HepG2 (cell line): ENCODE data around the gene SPAG5.

Experiments
- ATF2 ChIP-seq: sonication (generic); formaldehyde crosslinking; IDR thresholded peaks from 2 replicates; pipeline ENCODE4 v1.4.0; 2020; ENCODE audit warnings: missing genetic modification reagents
- CTCF ChIP-seq: sonication (generic); formaldehyde crosslinking; IDR thresholded peaks from 2 replicates; pipeline ENCODE4 v1.5.0; 2020; ENCODE audit warnings: mild to moderate bottlenecking, missing genetic modification reagents, moderate library complexity
- GPBP1L1 ChIP-seq: sonication (generic); formaldehyde crosslinking; IDR thresholded peaks from 2 replicates; pipeline ENCODE4 v1.5.0; 2020; ENCODE audit warnings: mild to moderate bottlenecking, missing genetic modification reagents
- NBN ChIP-seq: fragments of 450-650 bp; conservative IDR thresholded peaks from 2 replicates; pipeline ENCODE4 v1.6.1; 2017
- NPAS2 ChIP-seq: sonication (generic); formaldehyde crosslinking; IDR thresholded peaks from 2 replicates; pipeline ENCODE4 v1.8.0; 2022; ENCODE audit warnings: mild to moderate bottlenecking, missing genetic modification reagents, borderline replicate concordance
- POLR2A ChIP-seq, 2 experiments: IDR thresholded peaks; 2 replicates each; pipeline ENCODE4 v1.6.1; 2011; ENCODE audit warnings: low read depth in 2 of 2, low read length in 2 of 2, mild to moderate bottlenecking in 1 of 2, moderate library complexity in 1 of 2; ENCODE audit not compliant: insufficient read depth in 1 of 2
- POLR2AphosphoS5 ChIP-seq: IDR thresholded peaks from 2 replicates; pipeline ENCODE4 v1.6.1; 2012; ENCODE audit warnings: low read depth, low read length
- SNAI1 ChIP-seq: sonication (generic); formaldehyde crosslinking; IDR thresholded peaks from 2 replicates; pipeline ENCODE4 v1.5.0; 2020; ENCODE audit warnings: mild to moderate bottlenecking, missing genetic modification reagents, borderline replicate concordance
- SRY ChIP-seq: sonication (generic); formaldehyde crosslinking; IDR thresholded peaks from 2 replicates; pipeline ENCODE4 v1.8.0; 2022; ENCODE audit warnings: mild to moderate bottlenecking, missing genetic modification reagents
- ZNF142 ChIP-seq: sonication (generic); formaldehyde crosslinking; IDR thresholded peaks from 2 replicates; pipeline ENCODE4 v1.4.0; 2020; ENCODE audit warnings: missing genetic modification reagents

DNA sequence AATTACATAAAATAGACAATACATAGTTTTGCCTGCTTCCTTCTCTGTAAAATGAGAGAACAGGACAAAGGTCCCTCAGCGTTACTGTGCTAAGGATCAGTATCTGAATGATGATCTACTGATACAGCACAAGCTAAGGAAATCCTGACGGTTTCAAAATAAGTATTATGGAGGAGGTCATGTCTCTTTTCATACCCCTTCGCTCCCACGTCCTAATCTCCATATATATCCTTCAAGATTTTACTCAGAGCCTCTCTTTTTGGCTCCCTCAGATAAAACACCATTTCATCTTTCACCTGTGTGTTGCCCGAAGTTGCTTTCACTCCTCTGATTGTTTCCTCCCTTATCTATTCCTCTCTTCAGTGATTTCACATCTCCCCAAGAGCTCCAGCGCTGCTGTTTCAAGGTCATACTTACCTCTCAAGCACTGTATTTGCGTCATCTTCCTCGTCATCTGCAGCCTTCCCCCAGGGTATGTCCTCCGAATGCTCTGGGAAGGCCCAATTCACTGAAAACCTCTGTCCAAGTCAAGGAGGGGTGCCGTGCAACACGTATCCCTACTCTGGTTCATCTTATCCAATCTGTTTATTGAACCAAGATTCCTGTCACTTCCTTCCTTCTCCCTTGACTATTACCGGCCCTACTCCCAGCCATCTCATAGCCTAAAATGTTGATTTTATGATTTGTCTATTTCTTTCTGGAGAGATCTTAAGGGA lies 47.4 kb upstream of the SPAG5 start:
- TF ChIP-seq SNAI1 (CRISPR knock-in tag) (no peak), POLR2AphosphoS5 (no peak), CTCF (CRISPR knock-in tag) (no peak), POLR2A (IDR thresholded peaks at IDR 0.05; ENCODE audit: insufficient read depth in 1 of 2, low read depth in 2 of 2, low read length in 2 of 2) (no peak), SRY (CRISPR knock-in tag) (no peak), ZNF142 (CRISPR knock-in tag) (no peak), ATF2 (no peak), NPAS2 (no peak), GPBP1L1 (CRISPR knock-in tag) (no peak), NBN (no peak)
